K562 treated with DMSO at 1 percent for 48 hours (cell line): ENCODE measurements around the gene SERTM2. TPM values are rescaled to one million over a fixed set of nuclear protein-coding genes. Genes with fewer than 3 reads are reported as not detected.

Source experiments
- total RNA-seq: library from RNA; unstranded; fragments of 300-600 nt; gene quantifications from 2 replicates; pipeline ENCODE4 v1.2.3, GENCODE V29; 2022; ENCODE audit warnings: low replicate concordance; ENCODE audit errors: extremely low read depth

The SERTM2 gene
- total RNA-seq: not detected in 2 replicates

DNA sequence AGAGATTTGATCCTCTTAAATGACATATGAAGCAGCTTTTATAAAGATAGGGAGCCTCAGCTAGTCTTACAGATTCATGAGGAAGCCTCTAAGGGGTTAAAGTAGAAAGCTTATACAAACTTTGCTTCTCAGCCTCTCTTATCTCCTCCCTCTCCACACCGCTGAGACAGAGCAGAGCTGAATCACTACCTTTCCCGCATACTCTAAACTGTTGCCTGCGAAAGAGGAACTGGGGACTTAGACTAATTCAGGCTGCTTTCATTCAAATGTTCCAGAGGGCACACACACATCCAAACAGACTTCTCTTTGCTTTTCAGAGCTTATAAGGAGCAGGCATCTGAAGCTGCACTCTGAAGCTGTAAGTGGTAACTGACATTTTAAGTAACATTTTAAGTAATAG is at the start of gene SERTM2:
SERTM2 (plus strand) TSS at position 169 of the 400 bp plus-strand sequence. CDS start 7,213 bp downstream, outside the sequence.

Other genes with a start within 250 kb of the SERTM2 start
- not detected in 2 replicates for gene CAPN6, start 241.2 kb upstream of the SERTM2 start, total RNA-seq
- not detected in 2 replicates for gene DCX, start 99.5 kb upstream of the SERTM2 start, total RNA-seq
- gene ALG13, start 169.5 kb downstream of the SERTM2 start, total RNA-seq: not detected in 2 replicates